Activated T-helper 2 cell treated with anti-CD3 and anti-CD28 coated beads, Interferon-gamma antibody, Interleukin-2, Interleukin-4, amounts not matched to agents 10 μg/mL and 5 μg/mL and 100 μg/mL, durations not matched to agents 14 hours and 24 hours and 36 hours (primary cell): ENCODE results near the gene COA8. TPM values are rescaled to one million over a fixed set of nuclear protein-coding genes. Genes with fewer than 3 reads are reported as not detected.

ENCODE experiments used
- DNase-seq: peaks from one replicate; pipeline ENCODE4 v3.0.0; 2021; ENCODE audit warnings: low spot score
- H3K27ac Mint-ChIP-seq: one replicate; pipeline ENCODE4 v1.8.0; 2021; ENCODE audit warnings: mixed read lengths
- H3K27me3 Mint-ChIP-seq: one replicate; pipeline ENCODE4 v1.8.0; 2021; ENCODE audit warnings: low read depth, mixed read lengths
- H3K36me3 Mint-ChIP-seq: one replicate; pipeline ENCODE4 v1.8.0; 2021; ENCODE audit warnings: low read depth, mixed read lengths
- H3K4me1 Mint-ChIP-seq: one replicate; pipeline ENCODE4 v1.8.0; 2021; ENCODE audit warnings: low read depth, mixed read lengths
- H3K4me3 Mint-ChIP-seq: one replicate; pipeline ENCODE4 v1.8.0; 2021; ENCODE audit warnings: low read depth, mild to moderate bottlenecking, moderate library complexity, mixed read lengths
- H3K9me3 Mint-ChIP-seq: one replicate; pipeline ENCODE4 v1.8.0; 2021; ENCODE audit warnings: mixed read lengths
- intact Hi-C: fragments of 100-400 bp; cut with micrococcal nuclease; formaldehyde crosslinking; loops from one replicate; pipeline ENCODE4 v1.15.1; 2023
- total RNA-seq: library from RNA; stranded (reverse); gene quantifications from 2 replicates; pipeline ENCODE4 v1.2.3, GENCODE V29; 2022

COA8 gene
- total RNA-seq, 1 donor from 2014 or later, result 31.9 TPM

GRCh38 chr14:103544388-103545218 lies 18.2 kb upstream of the COA8 start:
- H3K27me3 Mint-ChIP-seq, result no peaks in the 10 kb centered on the region
- H3K27ac Mint-ChIP-seq, result no peak overlapping the region
- H3K36me3 Mint-ChIP-seq, result no peaks in the 10 kb centered on the region
- no peaks in the 10 kb centered on the region for H3K9me3 Mint-ChIP-seq
- H3K4me1 Mint-ChIP-seq, result no peaks in the 10 kb centered on the region
- no peak for DNase-seq
- intact Hi-C loops, result no loop called here
- no peak overlapping the region for H3K4me3 Mint-ChIP-seq

- no peak for DNase-seq
- Mint-ChIP-seq H3K4me1 (no peaks in the 10 kb centered on the region), H3K27ac (no peak overlapping the region), H3K4me3 (no peak overlapping the region), H3K9me3 (no peaks in the 10 kb centered on the region), H3K27me3 (no peaks in the 10 kb centered on the region), H3K36me3 (no peaks in the 10 kb centered on the region)
- intact Hi-C loops, result no loop called here
Observed at GRCh38 chr14:103545219-103545914, 17.4 kb upstream of the COA8 start.

- no peak for DNase-seq
- H3K36me3 Mint-ChIP-seq, result no peaks in the 10 kb centered on the region
- no peak overlapping the region for H3K4me3 Mint-ChIP-seq
- no peak overlapping the region for H3K27ac Mint-ChIP-seq
- no peaks in the 10 kb centered on the region for H3K9me3 Mint-ChIP-seq
- intact Hi-C loops, result loop anchor here (1.0 kb wide), 2 partner anchors 28 to 46 kb away; no protein-coding TSS in a partner anchor
- no peaks in the 10 kb centered on the region for H3K27me3 Mint-ChIP-seq
- no peaks in the 10 kb centered on the region for H3K4me1 Mint-ChIP-seq
Observed at GRCh38 chr14:103545915-103546651, 16.7 kb upstream of the COA8 start.

GRCh38 chr14:103546652-103547454 lies 15.9 kb upstream of the COA8 start:
- Mint-ChIP-seq H3K27me3 (no peaks in the 10 kb centered on the region), H3K27ac (no peak overlapping the region), H3K36me3 (no peaks in the 10 kb centered on the region), H3K4me3 (no peak overlapping the region), H3K9me3 (no peaks in the 10 kb centered on the region), H3K4me1 (no peaks in the 10 kb centered on the region)
- intact Hi-C loops, result loop anchor here (1.0 kb wide), 2 partner anchors 29 to 47 kb away; no protein-coding TSS in a partner anchor
- peak; percentile 59 for DNase-seq

- H3K27me3 Mint-ChIP-seq, result no peaks in the 10 kb centered on the region
- H3K4me1 Mint-ChIP-seq, result no peaks in the 10 kb centered on the region
- DNase-seq, result no peak
- intact Hi-C loops, result no loop called here
- H3K4me3 Mint-ChIP-seq, result no peak overlapping the region
- no peak overlapping the region for H3K27ac Mint-ChIP-seq
- no peaks in the 10 kb centered on the region for H3K36me3 Mint-ChIP-seq
- no peaks in the 10 kb centered on the region for H3K9me3 Mint-ChIP-seq
Observed at GRCh38 chr14:103547455-103547940, 15.3 kb upstream of the COA8 start.

- Mint-ChIP-seq H3K36me3 (no peaks in the 10 kb centered on the region), H3K27me3 (no peaks in the 10 kb centered on the region), H3K27ac (no peak overlapping the region), H3K4me3 (no peak overlapping the region), H3K4me1 (no peaks in the 10 kb centered on the region), H3K9me3 (no peaks in the 10 kb centered on the region)
- intact Hi-C loops, result no loop called here
- DNase-seq, result no peak
Observed at GRCh38 chr14:103547941-103548462, 14.8 kb upstream of the COA8 start.

GRCh38 chr14:103548463-103549351 lies 14.1 kb upstream of the COA8 start:
- H3K36me3 Mint-ChIP-seq, result no peaks in the 10 kb centered on the region
- DNase-seq, result no peak
- no peaks in the 10 kb centered on the region for H3K27me3 Mint-ChIP-seq
- H3K27ac Mint-ChIP-seq, result no peak overlapping the region
- no peaks in the 10 kb centered on the region for H3K4me1 Mint-ChIP-seq
- H3K9me3 Mint-ChIP-seq, result no peaks in the 10 kb centered on the region
- no peak overlapping the region for H3K4me3 Mint-ChIP-seq
- intact Hi-C loops, result no loop called here

- DNase-seq, result no peak
- intact Hi-C loops, result no loop called here
Observed at GRCh38 chr14:103549361-103550311, 13.1 kb upstream of the COA8 start.

GRCh38 chr14:103550451-103551337 lies 12.1 kb upstream of the COA8 start:
- H3K9me3 Mint-ChIP-seq, result no peaks in the 10 kb centered on the region
- no peak overlapping the region for H3K27ac Mint-ChIP-seq
- intact Hi-C loops, result no loop called here
- H3K27me3 Mint-ChIP-seq, result no peaks in the 10 kb centered on the region
- no peak overlapping the region for H3K4me3 Mint-ChIP-seq
- no peaks in the 10 kb centered on the region for H3K4me1 Mint-ChIP-seq
- H3K36me3 Mint-ChIP-seq, result peaks cover 7% of the 10 kb centered on the region
- no peak for DNase-seq

More at GRCh38 chr14:103549361-103550311, 13.1 kb upstream of the COA8 start:
- H3K36me3 Mint-ChIP-seq, result peaks cover under 1% of the 10 kb centered on the region
- H3K4me3 Mint-ChIP-seq, result no peak overlapping the region
- H3K27me3 Mint-ChIP-seq, result no peaks in the 10 kb centered on the region
- no peaks in the 10 kb centered on the region for H3K9me3 Mint-ChIP-seq
- no peaks in the 10 kb centered on the region for H3K4me1 Mint-ChIP-seq
- H3K27ac Mint-ChIP-seq, result no peak overlapping the region

- Mint-ChIP-seq H3K27ac (no peak overlapping the region), H3K9me3 (no peaks in the 10 kb centered on the region), H3K36me3 (peaks cover 7% of the 10 kb centered on the region), H3K4me3 (no peak overlapping the region), H3K27me3 (no peaks in the 10 kb centered on the region), H3K4me1 (no peaks in the 10 kb centered on the region)
- no peak for DNase-seq
- intact Hi-C loops, result no loop called here
Observed at GRCh38 chr14:103551338-103551762, 11.4 kb upstream of the COA8 start.
